NOMO-1 treated with dmso at 0.1 percent for 144 hours (cell line): ENCODE results near the gene DPP8.

ENCODE experiments used
- DNase-seq: peaks from one replicate; lab custom pipeline; 2025; ENCODE audit not compliant: unreplicated experiment; lab: John Stamatoyannopoulos, UW

The DPP8 gene

DNA sequence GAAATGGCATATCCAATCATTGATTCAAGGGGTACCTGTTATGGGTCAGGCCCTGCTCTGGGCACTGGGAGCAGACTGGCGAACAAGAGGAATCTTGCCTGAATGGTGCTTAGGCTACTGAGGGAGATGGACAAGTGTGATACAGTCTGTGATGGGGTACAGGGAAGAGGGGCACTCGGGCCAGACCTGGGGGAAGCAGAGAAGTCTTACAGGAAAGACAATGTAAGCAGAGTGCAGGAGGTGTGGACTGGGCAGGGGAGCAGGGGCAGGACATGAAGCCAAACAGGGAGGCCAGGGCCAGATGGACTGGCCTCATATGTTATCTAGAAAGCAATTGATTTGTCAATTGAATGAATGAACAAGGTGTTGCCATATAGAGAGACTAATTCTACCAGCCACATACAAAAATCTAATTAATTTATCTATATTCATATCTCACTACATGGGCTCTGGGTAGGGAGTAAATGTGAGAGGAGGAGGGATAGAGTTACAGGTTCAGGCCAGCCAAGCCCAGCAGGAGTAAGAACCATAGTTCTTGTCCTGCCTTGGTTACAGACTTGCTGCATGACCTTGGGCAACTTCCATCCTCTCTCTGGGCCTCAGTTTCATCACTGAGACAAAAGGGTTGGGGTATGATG is 91.2 kb downstream of the DPP8 start:
- no peak for DNase-seq

DNA sequence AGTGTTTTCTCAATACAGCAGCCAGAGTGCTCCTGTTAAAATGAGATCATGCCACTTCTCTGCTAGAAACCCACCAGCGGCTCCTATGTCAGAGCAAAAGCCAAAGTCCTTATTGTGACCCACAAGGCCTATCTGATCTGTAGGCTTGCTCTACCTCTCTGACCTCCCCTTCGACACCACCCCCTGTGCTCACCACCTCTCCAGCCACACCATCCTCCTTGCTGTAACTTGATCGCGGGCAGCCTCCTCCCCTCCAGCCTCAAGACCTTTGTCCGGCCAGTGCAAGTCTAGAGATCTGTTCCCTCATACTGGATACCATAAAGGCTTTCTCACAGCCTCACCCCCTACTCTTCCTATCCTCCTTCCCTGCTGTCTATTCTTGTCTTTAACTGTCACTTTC is 92.8 kb downstream of the DPP8 start:
- no peak for DNase-seq

- DNase-seq = no peak
These were observed 93.4 kb downstream of the DPP8 start for GRCh38 chr15:65423976-65424679.

- DNase-seq = no peak
These were observed 94.1 kb downstream of the DPP8 start for GRCh38 chr15:65423150-65423975.

DNA sequence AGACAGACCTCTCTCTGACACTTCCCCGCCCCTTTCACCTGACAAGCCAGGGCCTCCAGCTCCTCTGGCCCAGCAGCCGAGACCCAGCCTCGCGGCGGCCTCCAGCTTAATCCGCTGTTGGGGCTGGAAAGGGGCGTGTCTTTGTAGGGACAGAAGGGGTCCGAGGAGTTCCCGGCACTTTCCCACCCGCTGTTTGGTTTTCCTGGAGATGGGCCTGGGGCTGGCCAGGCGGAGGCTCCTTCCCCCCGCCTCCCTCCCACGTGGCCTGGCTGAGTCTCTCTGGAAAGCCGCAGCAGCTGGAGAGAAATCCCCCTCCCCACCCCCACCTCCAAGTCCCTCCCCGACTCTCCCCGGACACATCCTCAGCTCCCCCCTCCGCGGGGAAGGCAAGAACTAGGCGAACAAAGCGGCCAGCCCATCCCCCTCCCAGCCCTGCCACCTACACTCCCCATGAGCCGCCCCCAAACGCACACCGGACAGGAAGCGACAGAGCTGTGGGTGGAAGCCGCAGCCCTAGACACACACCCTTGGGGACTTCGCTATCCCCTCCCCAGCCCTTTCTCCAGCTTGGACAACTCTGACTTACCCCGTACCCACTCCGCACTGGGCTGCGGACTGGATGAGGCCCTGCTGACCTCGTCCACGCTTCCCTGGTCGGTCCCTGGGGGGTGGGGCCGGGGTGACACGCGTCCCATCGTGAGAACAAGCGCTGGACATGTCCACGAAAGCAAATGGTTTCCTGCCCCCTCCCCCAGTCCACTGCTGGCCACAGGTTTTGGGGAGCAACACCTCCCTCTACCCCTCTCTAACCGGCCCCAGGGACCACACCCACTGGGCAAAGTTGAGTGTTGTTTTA is 95.9 kb downstream of the DPP8 start:
- DNase-seq = no peak

- no peak for DNase-seq
These were observed 96.5 kb downstream of the DPP8 start for GRCh38 chr15:65420975-65421359.

DNA sequence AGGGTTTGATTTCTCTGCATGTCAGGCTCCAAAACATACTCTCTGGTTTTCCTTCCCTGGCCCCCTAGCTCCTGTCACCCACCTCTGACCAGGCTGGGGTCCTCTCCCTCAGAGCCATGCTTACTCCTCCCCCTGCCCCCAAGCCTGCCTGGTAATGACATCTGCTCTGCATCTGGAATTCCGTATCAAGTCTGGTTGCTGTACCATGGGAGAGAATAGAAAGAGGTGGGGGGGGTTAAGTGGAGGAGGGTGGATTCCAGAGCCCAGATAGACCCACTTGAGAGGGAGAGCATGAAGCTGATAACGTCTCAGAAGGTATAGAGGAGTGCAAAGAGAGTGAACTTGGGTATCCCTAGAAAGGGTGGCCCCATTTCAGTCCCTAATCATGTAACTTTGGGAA is 98.9 kb downstream of the DPP8 start:
- no peak for DNase-seq

GRCh38 chr15:65416845-65417416 is 100.6 kb downstream of the DPP8 start:
- no peak for DNase-seq

DNA sequence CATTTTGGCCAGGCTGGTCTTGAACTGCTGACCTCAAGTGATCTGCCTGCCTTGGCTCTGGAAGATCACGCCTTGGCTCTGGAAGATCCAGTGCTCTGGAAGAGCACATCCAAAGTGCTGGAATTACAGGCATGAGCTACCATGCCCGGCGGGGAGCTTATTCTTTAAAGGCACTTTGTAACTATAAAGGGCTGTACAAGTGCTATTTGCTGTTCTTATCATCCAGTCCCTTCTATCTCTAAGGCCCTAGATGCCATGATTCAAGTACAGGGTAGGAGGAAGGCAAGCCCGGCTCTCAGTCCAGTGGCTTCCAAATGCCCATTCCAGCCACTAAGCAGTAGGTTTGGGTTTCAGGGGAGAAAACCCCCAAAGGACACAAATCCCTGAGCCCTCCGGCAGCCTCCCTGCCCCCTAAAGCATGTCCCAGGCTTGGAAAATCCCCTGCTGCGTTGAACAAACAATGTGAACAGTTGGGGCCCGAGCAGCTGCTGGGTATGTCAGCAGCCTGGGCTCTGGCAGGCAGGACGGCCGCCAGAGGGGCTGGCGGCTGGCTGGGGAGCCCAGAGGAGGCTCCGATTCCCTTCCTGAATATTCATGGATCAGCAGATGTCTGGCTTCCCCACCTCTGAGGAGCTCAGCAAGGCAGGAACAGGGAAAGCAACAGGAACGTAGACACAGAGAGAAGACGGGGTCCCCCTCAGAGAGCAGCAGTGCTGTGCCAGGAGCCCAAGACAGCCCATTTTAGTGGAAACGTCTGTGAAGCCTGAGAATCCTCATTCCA is 102.5 kb downstream of the DPP8 start:
- no peak for DNase-seq

GRCh38 chr15:65413760-65414144 is 103.7 kb downstream of the DPP8 start:
- no peak for DNase-seq

DNA sequence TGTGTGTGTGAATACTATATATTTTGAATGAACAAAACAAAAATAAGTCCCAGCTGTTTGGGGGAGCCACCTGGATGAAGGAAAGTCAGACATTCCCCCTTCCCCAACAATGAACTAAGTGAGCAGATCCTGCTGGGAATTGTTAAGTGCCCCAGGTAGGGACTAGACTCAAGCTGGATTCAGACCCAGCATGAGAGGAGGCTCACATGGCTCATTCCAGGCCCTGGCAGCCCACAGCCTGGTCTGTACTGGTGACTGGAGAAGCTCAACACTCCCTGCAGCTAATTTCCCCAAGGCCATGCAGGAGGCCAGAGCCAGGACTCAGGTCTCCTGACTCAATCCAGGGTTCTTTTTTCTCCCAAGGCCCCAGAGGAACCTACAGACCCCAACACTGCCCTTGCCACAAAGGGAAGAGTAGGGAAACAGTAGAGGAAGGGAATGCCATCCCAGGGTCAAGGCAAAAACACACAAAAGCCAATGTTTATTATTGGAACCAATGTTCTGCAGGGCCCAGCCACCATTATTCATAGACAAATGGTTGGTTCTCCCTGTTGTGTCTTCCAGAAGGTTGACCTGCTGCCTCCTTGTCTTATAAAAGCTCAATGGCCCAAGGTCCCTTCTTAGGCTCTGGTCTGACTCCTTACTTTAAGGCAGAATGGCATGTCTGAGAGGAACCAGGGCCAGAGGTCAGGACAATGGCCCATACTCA is 104.3 kb downstream of the DPP8 start:
- DNase-seq = no peak

DNA sequence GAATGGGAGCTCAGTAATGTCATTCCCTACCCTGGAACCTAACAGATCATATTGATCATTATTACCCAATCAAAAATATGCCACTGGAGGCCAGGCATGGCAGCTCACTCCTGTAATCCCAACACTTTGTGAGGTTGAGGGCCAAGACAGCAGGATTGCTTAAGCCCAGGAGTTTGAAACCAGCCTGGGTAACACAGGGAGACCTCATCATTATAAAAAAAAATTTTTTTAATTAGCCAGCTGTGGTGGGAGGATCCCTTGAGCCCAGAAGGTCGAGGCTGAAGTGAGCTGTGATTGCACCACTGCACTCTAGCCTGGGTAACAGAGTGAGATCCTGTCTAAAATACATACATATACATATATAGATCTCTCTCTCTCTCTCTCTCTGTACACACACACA is 104.9 kb downstream of the DPP8 start:
- no peak for DNase-seq

DNA sequence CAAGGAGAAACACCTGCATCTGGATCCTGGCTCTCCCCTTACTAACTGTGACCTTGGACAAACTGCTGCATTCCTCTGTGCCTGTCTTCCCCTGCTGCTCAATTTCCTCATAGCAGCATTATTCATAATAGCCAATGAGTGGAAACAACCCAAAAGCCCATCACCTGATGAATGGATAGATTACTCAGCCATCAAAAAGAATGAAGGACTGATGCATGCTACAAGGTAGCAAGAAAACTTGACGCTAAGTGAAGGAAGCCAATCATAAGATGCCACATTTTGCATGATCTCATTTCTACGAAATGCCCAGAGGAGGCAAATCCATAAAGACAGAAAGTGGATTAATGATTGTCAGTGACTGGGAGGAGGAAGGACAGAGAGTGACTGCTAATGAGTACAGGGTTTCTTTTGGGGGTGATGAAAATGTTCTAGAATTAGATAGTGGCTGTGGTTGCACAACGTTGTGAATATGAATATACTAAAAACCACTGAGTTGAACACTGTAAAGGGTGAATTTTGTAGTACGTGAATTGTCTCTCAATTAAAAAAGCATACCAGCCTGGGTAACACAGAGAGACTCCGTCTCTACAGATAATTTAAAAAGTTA is 105.9 kb downstream of the DPP8 start:
- DNase-seq = no peak

DNA sequence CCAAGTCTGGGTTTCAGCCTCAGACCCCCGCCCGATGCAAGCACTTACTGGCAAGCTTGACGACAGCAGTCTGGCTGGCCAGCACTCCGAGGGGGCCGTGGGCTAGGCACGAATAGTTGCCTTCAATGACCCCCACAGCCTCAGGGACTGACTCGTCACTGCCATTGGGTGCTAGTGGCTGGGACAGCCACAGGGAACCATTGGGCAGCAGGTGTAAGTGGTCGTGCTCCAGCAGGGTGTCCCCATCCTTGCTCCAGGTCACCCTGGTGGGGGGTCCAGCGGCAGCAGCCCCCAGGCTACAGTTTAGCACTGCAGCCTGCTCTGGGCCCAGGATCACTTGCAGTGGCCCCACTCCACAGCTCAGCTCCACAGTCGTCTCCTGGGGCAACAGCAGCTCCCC is 106.5 kb downstream of the DPP8 start:
- no peak for DNase-seq

- no peak for DNase-seq
These were observed 107.5 kb downstream of the DPP8 start for GRCh38 chr15:65410036-65410435.

- DNase-seq = no peak
These were observed 108.4 kb downstream of the DPP8 start for GRCh38 chr15:65409036-65409631.

DNA sequence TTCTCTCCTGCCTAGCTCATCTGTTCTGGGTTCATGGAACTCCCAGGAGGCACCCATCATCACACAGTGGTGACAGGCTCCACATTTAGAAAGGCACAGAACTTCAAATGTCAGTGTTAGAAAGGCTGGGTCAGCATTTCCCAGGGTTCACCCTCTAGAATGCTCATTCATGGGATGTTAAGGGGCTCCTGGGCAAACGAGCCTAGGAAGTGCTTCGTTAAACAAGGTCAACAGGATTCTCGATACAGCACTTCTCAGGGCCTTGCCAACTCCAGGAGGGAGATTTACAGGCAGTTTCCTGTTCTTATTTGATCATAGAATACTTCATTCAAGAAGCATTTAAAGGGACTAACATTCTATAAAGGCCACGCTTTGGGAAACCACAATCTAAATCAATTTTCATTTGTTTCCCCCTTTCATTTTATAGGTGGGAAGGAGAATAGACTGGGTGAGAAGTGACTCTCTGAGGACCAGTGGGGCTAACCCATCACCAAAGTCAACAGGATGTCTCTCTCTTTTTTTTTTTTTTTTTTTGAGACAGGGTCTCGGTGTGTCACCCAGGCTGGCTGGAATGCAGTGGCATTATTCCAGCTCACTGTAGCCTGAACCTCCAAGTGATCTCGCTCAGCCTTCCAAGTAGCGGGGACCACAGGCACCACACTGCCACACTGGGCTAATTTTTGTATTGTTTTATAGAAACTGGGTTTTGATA is 109.0 kb downstream of the DPP8 start:
- DNase-seq = no peak

DNA sequence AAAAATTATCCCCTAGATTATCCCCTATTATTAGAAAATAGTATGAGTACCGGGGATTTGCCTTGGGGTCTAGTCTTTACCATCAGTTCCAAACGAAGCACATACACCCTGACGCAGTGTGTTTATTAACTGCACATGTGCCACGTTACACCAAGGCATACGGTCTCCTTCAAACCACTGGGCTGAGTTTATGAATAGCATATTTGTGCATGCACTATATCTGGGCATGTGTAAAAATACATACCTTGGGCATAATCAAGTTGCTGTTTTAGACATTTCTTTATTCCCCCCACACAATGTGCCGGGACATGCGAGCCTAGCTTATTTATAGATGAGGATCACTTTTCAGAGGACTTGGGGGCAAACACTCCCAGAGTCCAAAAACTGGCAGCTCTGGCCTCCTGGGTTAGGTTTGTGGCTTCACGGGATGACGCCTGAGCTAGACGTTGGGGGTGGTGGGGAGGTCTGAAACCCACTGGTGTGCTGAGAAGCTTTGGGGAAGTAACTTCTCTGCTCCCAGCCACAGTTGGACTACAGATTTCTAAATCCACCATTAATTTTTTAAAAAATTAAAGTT is 111.0 kb downstream of the DPP8 start:
- DNase-seq = no peak
